Right lobe of liver (tissue), 4 donors: ENCODE results near the gene PAN3.

Experiments used
- CTCF ChIP-seq, 4 donors: fragments of 200-600 bp in 3 of 4; fragments of 450-650 bp in 1 of 4; IDR thresholded peaks; one replicate each; pipeline versions ENCODE4 v1.5.1 to v1.8.0; 2016 to 2022; ENCODE audit warnings: antibody characterized with exemption in 4 of 4, mild to moderate bottlenecking in 2 of 4
- POLR2A ChIP-seq: fragments of 450-650 bp; IDR thresholded peaks from one replicate; pipeline ENCODE4 v1.6.1; 2017; ENCODE audit warnings: antibody characterized with exemption, mild to moderate bottlenecking
- donor health status: DM: no; HTN: no; CAD: no.
- donor health status: DM: no; HTN: no; CAD: no.
- donor health status: DM: no; HTN: yes; CAD: no.

- no peak for TF ChIP-seq CTCF (IDR thresholded peaks at IDR 0.05)
- no peak for TF ChIP-seq POLR2A
These were observed 108.5 kb downstream of the PAN3 start for GRCh38 chr13:28246891-28247290.
